22Rv1 (cell line): ENCODE results near the gene HAUS3.

Experiments used
- H3K27ac ChIP-seq: fragments of 450-650 bp; 2 replicates; pipeline ENCODE4 v1.5.1; 2017
- ZFX ChIP-seq: fragments of 450-650 bp; IDR thresholded peaks from 2 replicates; pipeline ENCODE4 v1.6.1; 2017; ENCODE audit warnings: antibody characterized with exemption, borderline replicate concordance
- TF ChIP-seq, protein P1 (sequence below): fragments of 450-650 bp; IDR thresholded peaks from 2 replicates; pipeline ENCODE4 v1.5.1; 2017; ENCODE audit warnings: mild to moderate bottlenecking

The HAUS3 gene

GRCh38 chr4:2269206-2269531, 27.2 kb upstream of the HAUS3 start:
- no peak overlapping the region for H3K27ac ChIP-seq
- TF ChIP-seq ZFX = no peak
- TF ChIP-seq, protein P1, sequence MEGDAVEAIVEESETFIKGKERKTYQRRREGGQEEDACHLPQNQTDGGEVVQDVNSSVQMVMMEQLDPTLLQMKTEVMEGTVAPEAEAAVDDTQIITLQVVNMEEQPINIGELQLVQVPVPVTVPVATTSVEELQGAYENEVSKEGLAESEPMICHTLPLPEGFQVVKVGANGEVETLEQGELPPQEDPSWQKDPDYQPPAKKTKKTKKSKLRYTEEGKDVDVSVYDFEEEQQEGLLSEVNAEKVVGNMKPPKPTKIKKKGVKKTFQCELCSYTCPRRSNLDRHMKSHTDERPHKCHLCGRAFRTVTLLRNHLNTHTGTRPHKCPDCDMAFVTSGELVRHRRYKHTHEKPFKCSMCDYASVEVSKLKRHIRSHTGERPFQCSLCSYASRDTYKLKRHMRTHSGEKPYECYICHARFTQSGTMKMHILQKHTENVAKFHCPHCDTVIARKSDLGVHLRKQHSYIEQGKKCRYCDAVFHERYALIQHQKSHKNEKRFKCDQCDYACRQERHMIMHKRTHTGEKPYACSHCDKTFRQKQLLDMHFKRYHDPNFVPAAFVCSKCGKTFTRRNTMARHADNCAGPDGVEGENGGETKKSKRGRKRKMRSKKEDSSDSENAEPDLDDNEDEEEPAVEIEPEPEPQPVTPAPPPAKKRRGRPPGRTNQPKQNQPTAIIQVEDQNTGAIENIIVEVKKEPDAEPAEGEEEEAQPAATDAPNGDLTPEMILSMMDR = no peak

DNA sequence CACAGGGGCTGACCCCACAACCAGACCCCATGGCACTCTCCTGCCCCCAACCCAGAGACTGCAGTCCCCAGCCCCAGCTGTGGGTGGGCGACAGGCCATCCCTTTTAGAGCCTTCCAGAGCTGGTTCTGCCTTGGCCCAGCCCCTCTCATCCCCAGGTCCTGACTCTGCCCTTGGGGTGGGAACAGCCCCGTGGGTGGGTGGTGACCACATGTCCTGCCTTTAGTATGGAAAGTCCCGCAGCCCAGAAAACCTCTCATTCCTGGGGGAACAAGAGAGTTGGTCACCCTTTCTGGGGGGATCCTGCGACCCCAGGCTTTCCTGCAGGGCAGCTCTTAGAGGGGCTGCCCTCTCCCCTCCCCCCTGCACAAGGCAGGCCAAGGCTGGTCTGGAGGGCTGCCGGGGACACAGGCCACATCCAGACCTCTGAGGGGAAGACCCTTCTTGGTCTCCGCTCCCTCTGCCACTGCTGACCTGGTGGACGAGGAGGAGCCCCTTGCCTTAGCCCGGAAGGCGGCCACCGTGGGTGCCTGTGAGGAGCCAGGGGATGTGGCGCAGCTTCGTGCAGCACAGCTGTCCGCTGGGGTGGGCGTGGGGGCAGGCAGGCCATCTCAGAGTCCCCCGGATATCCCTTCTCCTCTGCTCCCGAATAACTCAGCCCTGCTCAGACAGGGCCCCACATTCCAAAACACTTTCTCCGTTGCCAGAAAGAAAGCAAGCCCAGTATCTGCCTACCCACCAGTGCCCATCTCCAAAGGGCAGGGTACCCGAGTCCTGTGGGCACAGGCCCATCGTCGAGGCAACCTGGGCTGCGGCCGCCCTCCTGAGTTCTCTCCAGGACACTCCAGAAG, 26.7 kb upstream of the HAUS3 start:
- TF ChIP-seq, protein P1 = no peak
- no peak for TF ChIP-seq ZFX
- H3K27ac ChIP-seq = no peak overlapping the region

- TF ChIP-seq, protein P1 = no peak
- no peak for TF ChIP-seq ZFX
- H3K27ac ChIP-seq = no peak overlapping the region
Measured at GRCh38 chr4:2267841-2268240, 25.9 kb upstream of the HAUS3 start.

GRCh38 chr4:2267320-2267811, 25.4 kb upstream of the HAUS3 start:
- TF ChIP-seq ZFX = no peak
- TF ChIP-seq, protein P1 = no peak
- H3K27ac ChIP-seq = no peak overlapping the region

DNA sequence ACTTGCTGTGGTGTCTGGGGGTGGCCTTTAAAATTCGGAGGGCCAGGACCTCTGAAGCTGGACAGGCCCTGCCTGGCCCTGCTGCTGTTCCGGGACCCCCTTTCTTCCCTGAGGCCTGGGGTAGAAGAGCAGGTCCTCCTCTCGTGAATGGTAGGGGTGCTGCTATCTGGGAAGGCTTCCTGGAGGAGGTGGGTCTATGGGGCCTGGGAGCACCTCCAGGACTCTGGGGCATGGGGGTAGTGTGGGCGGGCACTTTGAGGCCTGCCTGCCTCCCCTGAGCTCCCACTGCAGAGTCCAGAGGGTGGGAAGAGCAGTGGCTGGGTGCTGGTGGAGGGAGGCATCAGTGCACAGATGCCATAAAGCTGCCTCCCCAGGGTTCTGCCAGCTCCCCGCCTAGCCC, 24.9 kb upstream of the HAUS3 start:
- H3K27ac ChIP-seq = no peak overlapping the region
- no peak for TF ChIP-seq ZFX
- TF ChIP-seq, protein P1 = no peak

DNA sequence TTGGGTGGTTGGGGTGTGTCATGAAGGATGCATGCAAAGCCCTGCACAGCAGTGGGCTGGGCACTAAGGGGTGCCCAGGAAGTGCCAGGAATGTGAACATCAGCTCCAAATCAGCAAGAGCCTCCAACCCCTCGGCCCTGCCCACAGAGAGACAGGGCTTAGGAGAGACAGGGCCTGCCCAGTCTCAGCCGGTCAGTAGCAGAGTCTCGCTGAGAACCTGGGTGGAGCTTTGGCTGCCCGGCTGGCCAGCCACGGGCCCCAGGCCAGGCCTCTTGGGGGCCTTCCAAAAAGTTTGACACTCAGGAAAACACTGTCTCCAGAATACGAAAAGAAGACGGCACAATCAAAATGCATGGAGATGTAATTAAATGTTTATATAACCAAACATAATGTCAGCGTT, 24.3 kb upstream of the HAUS3 start:
- TF ChIP-seq, protein P1 = no peak
- TF ChIP-seq ZFX = no peak
- no peak overlapping the region for H3K27ac ChIP-seq
